Transverse colon (tissue), 3 donors: ENCODE data around the gene COL20A1.

Experiments used
- POLR2A ChIP-seq: fragments of 450-650 bp; IDR thresholded peaks from one replicate; pipeline ENCODE4 v1.6.1; 2016; ENCODE audit warnings: antibody characterized with exemption, mild to moderate bottlenecking, moderate library complexity
- POLR2AphosphoS5 ChIP-seq, 3 donors: sonication (generic); formaldehyde crosslinking; IDR thresholded peaks; one replicate each; pipeline ENCODE4 v1.6.1; 2016; ENCODE audit warnings: antibody characterized with exemption in 3 of 3

DNA sequence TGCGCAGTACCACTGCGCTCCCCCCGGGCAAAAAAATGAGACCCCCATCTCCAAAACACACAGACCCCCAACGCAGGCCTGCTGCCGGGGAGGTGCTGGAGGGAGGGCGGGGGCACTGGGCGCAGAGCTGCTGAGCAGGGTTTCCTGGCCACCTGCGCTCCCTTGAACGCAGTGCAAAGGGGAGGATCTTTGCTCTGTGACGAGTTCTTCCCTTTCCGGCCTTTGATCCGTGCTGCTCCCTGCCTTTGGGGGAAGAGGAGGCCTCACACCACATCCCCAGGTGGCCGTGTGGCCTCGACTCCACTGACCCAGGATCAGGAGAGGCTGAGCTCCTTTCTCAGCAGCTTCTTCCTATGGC is 8.9 kb upstream of the COL20A1 start:
- TF ChIP-seq POLR2A (no peak), POLR2AphosphoS5 (IDR thresholded peaks at IDR 0.05) (no peak)
